GM12872 (cell line): ENCODE data around the gene FLVCR2.

Experiments used
- TF ChIP-seq, protein P1 (sequence below): IDR thresholded peaks from 3 replicates; pipeline ENCODE4 v1.5.1; 2011; ENCODE audit warnings: low read depth, mild to moderate bottlenecking, low read length, moderate library complexity; ENCODE audit not compliant: insufficient read depth

Gene FLVCR2

GRCh38 chr14:75577729-75578101 is 705 bp upstream of the FLVCR2 start:
- TF ChIP-seq, protein P1, sequence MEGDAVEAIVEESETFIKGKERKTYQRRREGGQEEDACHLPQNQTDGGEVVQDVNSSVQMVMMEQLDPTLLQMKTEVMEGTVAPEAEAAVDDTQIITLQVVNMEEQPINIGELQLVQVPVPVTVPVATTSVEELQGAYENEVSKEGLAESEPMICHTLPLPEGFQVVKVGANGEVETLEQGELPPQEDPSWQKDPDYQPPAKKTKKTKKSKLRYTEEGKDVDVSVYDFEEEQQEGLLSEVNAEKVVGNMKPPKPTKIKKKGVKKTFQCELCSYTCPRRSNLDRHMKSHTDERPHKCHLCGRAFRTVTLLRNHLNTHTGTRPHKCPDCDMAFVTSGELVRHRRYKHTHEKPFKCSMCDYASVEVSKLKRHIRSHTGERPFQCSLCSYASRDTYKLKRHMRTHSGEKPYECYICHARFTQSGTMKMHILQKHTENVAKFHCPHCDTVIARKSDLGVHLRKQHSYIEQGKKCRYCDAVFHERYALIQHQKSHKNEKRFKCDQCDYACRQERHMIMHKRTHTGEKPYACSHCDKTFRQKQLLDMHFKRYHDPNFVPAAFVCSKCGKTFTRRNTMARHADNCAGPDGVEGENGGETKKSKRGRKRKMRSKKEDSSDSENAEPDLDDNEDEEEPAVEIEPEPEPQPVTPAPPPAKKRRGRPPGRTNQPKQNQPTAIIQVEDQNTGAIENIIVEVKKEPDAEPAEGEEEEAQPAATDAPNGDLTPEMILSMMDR = peak; percentile 91

DNA sequence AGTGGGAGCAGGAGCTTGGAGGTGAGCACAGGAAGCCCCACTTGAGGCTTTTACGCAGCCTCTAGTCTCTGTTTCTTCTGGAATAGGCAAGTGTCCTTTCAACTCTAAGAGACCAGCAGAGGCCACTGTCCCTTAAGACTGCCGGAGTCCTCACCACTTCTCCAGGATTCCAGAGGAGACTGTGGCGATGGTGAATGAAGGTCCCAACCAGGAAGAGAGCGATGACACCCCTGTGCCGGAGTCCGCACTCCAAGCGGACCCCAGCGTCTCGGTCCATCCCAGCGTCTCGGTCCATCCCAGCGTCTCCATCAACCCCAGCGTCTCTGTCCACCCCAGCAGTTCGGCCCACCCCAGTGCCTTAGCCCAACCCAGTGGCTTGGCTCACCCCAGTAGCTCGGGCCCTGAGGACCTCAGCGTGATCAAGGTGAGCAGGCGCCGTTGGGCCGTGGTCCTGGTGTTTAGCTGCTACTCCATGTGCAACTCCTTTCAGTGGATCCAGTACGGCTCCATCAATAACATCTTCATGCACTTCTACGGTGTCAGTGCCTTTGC is 442 bp downstream of the FLVCR2 start:
- TF ChIP-seq, protein P1 = no peak

GRCh38 chr14:75579338-75579864 is 981 bp downstream of the FLVCR2 start:
- TF ChIP-seq, protein P1 = no peak

DNA sequence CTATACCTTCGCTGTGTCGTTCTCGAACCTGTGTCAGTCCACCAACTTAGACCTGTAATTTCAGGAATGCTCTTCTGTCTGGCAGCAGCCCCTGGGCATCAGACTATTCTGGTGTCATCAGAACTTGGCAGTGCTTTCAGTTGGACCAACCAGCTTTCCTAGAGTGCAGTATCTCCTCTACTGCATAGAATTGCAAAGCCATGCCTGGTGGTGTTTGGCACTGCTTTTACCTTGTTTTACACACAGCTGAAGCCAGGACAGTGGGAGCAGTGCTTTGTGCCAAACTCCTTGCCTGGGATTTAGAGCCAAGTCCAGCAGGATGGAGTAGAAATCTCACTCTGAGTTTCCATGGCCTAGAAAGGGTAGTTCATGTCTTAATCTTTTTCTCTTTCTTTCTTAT is 1.5 kb downstream of the FLVCR2 start:
- TF ChIP-seq, protein P1 = no peak

- TF ChIP-seq, protein P1 = no peak
Observed at GRCh38 chr14:75587388-75587787, 9.0 kb downstream of the FLVCR2 start.

GRCh38 chr14:75589931-75590330 is 11.5 kb downstream of the FLVCR2 start:
- TF ChIP-seq, protein P1 = no peak

DNA sequence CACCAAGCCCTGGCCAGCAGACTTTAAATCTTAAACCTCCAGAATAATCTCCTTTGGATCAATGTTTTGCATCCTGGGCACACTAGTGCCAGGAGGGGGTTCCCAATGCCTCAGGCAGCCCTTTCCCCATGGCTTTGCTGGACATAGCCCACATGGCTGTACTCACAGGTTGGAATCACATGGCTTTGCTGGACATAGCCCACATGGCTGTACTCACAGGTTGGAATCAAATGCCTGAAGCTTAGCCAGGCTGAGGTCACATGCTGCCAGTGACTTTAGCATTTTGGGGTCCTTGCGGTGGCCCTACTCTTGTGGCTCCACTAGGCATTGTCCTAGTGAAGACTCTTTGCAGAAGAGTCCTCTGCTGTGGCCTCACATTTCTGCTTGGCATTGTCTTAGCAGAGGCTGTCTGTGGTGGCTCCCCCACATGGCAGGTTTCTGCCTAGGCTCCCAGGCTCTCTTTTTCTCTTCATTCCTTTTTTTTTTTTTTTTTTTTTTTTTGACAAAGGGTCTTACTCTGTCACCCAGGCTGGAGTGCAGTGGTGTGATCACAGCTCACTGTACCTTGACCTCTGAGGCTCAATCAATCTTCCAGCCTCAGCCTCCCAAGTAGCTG is 13.0 kb downstream of the FLVCR2 start:
- TF ChIP-seq, protein P1 = no peak; the same call in 2 of the 3 replicates
